GM18861 (cell line): Measurements from ENCODE around the gene ADAMTS14.
"Not testable (repeated sequence)": the region's sequence is repeated elsewhere in the genome, so short reads cannot be mapped to it uniquely, and the experiment has no call there.

Source experiments
- ATAC-seq: cut with Tn5 transposase; IDR thresholded peaks from one replicate; pipeline ENCODE4 v1.9.1; 2021; ENCODE audit not compliant: unreplicated experiment

The ADAMTS14 gene

DNA sequence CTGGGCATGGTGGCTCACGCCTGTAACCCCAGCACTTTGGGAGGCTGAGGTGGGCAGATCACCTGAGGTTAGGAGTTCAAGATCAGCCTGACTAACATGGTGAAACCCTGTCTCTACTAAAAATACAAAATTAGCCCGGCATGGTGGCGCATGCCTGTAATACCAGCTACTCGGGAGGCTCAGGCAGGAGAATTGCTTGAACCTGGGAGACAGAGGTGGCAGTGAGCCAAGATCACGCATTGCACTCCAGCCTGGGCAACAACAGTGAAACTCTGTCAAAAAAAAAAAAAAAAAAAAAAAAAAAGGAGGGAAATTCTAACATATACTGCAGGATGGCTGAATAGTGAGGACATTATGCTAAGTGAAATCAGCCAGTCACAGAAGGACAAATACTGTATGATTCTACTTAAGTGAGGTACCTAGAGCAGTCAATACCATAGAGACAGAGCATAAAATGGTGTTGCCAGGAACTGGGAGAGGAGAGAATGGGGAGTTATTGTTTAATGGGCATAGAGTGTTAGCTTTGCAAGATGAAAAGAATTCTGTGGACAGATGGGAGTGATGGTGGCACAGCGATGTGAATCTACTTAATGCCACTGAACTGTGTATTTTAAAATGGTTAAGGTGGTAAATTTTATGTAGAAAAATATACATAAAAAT is 95.8 kb downstream of the ADAMTS14 start:
- ATAC-seq: not testable (repeated sequence)

- no peak for ATAC-seq
These were observed 96.8 kb downstream of the ADAMTS14 start for GRCh38 chr10:70769121-70769520.

DNA sequence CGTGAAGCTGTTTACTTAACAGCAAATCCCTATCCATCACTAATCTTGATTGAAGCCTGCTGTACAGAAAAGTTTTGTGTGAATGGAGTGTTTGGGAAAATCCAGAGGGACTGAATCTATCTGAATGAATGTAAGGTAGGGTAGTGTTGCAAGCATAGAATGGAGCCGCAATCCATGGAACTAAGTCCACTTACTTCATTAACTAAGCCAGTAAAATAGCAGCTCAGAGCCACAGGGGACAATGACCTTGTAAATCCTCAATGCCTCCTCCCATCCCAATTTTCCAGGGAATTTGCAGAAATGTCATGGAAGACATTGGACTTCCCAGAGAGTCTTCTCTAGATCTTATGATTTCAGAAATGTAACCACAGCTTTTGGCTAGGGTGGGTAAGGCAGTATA is 97.7 kb downstream of the ADAMTS14 start:
- ATAC-seq: no peak

DNA sequence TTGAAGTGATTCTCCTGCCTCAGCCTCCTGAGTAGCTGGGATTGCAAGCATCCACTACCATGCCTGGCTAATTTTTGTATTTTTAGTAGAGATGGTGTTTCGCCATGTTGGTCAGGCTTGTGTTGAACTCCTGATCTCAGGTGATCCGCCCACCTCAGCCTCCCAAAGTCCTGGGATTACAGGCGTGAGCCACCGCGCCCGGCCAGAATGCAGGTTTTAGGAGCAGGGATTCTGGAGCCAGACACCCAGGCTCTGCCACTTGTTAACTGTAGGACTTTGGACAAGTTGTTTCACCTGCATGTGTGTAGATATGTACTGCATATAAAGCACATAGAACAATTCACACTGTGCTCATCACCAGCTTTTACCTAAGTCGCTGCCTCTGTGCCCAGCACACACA is 98.2 kb downstream of the ADAMTS14 start:
- not testable (repeated sequence) for ATAC-seq

DNA sequence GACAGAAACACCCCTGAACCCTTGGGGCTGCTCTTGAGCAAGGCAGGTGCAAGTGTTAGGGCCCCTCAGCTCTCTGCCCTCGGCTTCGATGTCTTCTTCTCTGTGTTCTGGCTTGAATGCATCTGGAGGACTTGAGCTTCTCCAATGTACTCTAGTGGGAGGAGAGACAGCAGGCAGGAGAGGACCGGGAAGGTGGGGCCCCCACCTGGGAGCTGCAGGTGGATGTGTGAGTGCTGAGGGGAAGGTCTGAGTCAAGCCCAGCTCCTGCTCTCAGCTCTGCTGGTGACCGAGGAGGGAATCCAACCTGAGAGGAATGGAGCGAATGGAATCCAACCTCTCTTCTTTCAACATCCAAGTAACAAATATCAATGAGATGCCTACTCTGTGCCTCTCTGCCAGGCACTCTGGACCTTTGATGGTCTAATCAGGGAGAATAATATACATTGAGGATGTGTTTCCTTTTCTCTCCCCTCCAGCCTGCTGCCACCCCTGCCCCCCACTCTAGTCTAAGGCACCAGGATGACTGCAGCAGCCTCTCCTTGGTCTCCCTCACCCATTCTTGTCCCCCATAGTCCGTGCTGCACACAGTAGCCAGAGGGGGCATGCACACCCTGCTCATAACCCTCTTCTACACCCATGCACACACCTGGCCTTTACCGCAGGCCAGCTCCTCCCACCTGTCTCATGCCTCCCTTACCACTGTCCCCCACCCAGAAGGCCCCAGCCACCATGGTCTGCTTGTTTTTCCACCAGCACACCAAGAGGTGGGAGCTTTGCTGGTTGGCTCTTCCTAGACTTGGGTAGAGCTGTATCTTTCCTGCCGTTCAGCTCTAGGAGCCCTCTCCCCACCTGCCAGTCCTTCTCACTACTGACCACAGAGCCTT is 99.2 kb downstream of the ADAMTS14 start:
- no peak for ATAC-seq

GRCh38 chr10:70772627-70773026 is 100.3 kb downstream of the ADAMTS14 start:
- ATAC-seq: no peak

DNA sequence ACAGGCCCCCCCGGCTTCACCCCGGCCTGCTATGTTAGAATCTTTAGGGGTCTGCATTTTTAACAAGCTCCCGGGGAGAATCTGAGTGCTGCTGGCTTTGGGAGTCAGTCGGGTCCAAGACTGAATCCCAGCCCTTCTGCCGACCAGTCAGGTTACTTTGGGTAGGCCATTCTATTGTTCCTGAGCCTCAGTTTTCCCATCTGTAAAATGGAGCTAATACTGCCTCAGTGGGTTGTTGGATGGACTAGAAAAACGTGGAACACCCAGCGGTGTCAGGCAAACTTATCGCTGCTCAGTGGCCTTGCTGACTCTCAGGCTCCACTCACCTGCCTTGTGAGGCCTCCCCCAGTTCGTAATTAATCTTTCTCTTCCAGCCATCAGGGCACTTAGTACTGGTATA is 101.2 kb downstream of the ADAMTS14 start:
- no peak for ATAC-seq

- ATAC-seq: no peak
These were observed 101.9 kb downstream of the ADAMTS14 start for GRCh38 chr10:70773965-70774809.

- no peak for ATAC-seq
These were observed 102.7 kb downstream of the ADAMTS14 start for GRCh38 chr10:70774810-70775678.

DNA sequence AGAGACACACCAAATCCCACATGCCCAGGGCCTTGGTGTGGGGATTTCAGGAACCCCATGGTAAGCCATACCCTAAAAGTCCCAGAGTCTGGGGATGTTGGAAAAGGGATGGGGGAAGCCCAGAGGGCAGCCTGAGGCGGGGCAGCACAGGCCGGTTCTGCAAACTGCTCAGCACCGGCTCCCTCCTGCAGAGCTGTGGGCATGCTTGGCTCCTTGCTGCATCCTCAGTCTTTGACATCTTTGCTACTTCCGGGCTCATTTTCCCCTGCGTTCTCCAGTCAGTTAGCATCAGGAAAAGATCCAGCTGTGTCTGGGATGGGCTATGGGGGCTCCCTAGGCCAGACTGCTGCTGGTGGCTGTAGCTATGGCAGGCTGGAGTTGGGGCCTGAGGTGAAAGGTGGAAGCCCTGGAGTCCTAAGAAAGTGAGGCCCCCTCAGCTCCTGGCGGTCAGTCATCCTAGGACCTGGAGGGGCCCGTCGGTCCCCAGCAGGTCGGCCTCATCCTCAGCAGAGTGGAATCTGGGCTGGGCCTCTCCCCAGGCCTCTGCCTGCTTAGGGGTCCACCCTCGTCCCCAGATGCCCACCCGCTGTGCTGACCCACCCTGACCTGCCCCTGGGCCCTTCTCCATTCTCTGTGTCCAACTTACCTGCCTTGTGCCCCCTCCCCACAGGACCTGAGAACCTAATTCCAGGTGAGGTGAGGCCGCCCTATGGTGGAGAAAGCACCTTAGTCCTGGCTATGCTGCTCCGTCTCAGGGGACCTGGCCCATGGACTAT is 103.6 kb downstream of the ADAMTS14 start:
- no peak for ATAC-seq

DNA sequence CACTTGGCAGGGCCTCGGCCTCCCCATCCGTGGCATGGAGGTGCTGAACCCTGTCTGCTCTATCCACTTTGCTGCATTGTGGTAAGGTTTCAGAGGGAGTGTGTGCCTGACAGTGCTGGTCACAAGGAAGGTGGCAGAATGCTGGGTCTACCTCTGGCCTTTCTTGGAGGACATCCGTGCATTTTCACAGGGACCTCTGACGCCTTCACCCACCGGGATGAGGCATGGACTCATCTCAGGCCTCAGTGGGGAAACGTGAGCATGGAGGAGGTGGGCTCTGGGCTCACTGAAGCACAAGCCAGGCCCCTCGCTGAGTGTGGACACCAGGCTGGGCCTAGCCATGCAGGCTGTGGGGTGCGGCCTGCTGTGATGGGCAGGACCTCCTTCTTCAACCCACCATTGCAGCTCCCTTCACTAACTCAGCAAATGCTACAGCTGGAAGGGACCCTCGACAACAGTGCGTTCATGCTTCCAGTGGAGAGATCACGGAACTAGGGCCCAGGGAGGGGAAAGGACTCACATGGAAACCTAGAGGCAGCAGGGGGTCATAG is 104.2 kb downstream of the ADAMTS14 start:
- no peak for ATAC-seq

GRCh38 chr10:70777063-70777875 is 105.0 kb downstream of the ADAMTS14 start:
- ATAC-seq: no peak

DNA sequence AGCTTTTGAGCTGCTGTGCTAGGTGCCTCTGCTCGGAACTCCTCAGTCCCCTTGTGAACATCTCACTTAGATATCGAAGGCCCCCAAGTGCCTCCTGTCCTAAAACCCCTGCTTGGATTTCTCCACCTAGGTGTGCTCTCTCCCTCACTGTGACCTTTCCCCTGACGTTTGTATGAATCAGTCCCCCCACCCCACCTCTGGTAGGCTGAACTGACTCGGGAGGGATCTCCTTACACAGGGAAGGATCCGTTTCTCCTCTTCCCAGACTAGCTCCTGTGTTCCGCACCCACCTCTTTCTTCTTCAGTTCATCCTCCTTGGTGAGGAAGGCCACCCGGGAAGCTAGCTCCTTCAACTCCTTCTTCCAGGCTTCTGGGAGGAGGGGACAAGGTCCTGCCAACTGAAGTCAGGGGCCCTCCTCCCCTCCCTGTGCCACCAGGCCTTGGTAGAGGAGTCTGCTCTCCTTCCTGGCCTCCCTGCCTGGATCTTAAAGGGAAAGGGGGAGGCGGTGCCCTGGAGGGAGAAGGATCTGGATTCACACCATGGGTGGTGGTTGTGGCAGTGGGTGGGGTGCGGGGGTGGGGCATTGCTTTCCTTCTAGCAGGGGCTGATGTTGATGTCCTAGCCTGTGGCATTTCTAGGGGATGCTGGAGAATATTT is 106.1 kb downstream of the ADAMTS14 start:
- ATAC-seq: no peak

DNA sequence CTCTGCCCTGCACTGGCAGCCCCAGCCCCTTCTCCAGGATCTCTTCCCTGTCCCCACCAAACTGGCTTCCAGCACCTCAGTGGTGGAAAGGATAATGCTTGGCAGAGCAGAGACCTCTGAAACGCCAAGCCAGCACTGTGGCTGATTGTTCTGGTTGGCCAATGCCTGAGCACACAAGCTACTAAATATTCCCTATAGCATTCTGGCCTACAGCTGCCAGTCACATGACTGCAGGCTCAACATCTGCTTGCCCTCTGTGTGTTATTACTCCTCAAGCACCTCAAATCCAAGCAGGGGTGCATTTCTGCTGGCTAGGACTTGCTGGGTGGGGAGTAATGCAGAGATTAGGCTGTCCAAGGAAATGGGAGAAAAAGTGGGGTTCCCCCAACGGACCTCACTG is 106.8 kb downstream of the ADAMTS14 start:
- no peak for ATAC-seq

DNA sequence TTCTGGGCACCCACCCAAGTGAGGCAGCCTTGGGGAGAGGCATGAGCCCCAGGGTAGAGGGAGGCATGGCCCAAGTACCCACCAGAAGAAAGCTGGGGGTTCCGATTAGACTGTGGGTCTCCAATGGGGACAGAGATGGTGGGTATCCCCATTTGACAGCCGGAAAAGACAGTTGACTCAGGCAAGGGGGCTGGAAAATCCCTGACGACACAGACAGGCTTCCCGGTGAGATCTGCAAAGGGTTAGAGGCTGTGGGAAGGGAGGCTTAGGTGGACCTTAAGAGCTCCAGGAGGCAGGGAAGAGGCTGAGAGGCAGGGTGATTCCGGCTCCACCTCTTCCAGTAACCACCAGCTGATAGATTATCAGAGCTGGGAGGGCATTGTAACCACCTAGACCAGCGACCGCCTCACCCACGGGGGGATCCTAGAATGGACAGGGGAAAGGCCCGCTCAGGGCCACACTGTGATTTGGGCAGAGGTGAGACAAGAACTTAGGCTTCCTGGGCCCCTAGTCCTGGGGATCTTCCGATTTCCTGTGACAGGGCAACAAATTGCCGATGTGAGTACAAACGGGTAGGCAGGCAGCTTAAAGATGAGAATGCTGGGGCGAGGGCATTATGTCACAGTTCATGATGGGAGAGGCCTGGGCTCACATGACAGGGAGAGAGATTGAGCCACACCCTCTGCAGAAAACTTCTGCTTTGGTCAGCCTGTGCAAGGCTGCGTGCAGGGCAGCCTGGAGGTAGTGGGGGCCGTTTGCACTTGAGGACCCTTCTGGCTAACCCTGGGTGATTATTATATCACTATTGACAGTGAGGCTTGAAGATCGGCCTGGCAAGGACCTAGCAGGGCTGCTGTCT is 107.4 kb downstream of the ADAMTS14 start:
- ATAC-seq: no peak

GRCh38 chr10:70780370-70780760 is 108.1 kb downstream of the ADAMTS14 start:
- no peak for ATAC-seq

DNA sequence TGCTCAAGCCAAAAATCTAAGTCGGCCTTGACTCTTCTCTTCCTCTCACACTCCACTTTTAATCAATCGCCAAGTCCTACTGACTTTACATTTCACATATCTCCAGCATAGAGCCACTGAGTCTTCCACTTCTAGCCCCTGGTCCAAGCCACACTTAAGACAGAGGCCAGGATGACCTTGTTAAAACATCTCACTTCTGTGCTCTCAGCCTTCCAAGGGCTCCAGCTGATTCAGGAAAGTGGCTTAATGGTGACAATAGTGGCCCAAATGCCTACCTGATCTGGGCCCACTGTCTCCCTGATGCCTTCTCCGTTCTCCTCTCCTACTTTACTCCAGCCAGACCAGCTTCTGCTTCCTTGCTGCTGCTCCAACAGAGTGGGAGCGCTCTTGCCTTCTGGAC is 108.5 kb downstream of the ADAMTS14 start:
- no peak for ATAC-seq
